ENCODE results near the gene LTBP2.

DNA sequence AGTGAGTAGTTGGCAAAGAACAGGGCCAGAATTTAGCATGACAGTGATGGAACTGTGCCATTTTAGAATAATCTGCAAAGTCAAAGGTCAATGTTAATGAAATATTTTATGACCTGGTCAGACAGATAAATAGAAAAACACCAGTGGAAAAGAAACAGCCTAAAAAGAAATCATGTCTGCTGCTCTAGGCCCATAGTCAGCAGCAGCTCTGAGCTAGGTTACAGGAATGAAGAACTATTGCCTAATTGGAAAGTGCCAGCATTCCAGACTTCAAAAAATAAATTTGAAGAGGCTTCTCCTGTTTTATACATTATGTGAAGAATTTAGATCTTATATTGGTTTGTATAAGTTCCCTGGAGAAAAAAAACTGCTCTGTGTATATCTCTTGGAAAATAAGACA, 128.7 kb downstream of the LTBP2 start:
- no peak for TF ChIP-seq CTCF (tag by site-specific recombination; IDR thresholded peaks at IDR 0.05)
- no peak for TF ChIP-seq ZNF121 (tag by site-specific recombination; IDR thresholded peaks at IDR 0.05)
- no peak for TF ChIP-seq ZNF214 (tag by site-specific recombination; IDR thresholded peaks at IDR 0.05; ENCODE audit: borderline replicate concordance)
- no peak for TF ChIP-seq ZNF362 (tag by site-specific recombination; IDR thresholded peaks at IDR 0.05)
- no peak for TF ChIP-seq ZNF513 (tag by site-specific recombination; IDR thresholded peaks at IDR 0.05)
- TF ChIP-seq ATF2 (tag by site-specific recombination; IDR thresholded peaks at IDR 0.05; ENCODE audit: low read depth) = no peak
- no peak for TF ChIP-seq ZNF701 (tag by site-specific recombination; IDR thresholded peaks at IDR 0.05)
- TF ChIP-seq SP2 (tag by site-specific recombination; IDR thresholded peaks at IDR 0.05) = no peak
- TF ChIP-seq ZNF148 (tag by site-specific recombination; IDR thresholded peaks at IDR 0.05; ENCODE audit: borderline replicate concordance) = no peak
